Cerebellar nuclear complex (tissue), 1 donor: Measurements from ENCODE around the gene GPR82.
"Not testable (repeated sequence)": the region's sequence is repeated elsewhere in the genome, so short reads cannot be mapped to it uniquely, and the experiment has no call there.

ENCODE experiments used
- DNase-seq, 2 experiments: peaks; one replicate each; lab custom pipeline; 2025; lab: John Stamatoyannopoulos, UW

GPR82 gene

DNA sequence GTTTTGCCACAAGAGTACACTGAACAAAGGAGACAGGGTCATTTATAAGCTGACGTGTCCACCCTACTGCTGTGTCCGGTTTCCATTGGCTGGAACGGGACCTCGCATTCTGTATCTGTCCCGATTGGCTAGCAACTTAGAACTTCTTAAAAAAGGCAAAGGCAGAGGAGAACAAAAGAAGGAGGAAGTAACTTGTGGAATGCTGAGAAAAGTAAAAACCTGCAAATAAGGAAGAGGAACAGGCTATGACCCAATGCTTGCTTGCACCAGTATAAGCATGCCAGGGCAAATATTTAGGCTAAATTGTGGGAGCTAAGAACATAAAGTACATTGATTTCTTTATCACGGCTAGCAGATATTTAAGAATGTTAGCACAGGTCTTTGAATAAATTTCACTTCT, 4.4 kb upstream of the GPR82 start:
- not testable (repeated sequence) for DNase-seq

DNA sequence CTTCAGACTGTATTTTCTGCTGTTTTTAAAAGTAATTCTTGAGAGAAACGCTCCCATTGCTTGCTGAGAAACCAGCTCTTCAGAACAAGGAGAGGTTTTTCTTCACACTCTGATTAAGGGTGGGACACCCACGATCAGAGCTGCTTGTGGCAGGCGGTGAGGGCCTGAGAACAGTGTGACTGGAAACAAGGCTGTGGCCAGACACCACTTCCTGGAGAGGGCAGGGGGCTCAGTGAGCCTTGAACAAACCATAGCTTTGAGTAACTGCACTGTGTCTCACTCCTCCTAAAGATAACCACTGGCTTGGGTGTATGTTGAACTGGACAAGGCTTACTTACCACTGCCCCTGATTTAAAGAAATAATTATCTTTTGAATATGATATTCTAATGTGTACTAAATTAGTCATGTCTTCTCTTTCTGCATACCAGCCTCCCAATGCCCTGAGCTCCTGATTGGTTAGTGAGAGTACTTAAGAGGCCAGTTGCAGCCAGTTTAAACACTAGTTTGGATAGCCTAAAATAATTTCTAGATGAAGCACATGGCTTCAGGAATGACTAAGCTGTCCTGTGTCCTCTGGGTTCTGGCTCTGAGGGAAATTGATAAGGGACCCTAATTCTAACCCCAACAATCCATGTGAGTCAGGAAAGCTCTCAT, 3.7 kb upstream of the GPR82 start:
- DNase-seq = no peak

DNA sequence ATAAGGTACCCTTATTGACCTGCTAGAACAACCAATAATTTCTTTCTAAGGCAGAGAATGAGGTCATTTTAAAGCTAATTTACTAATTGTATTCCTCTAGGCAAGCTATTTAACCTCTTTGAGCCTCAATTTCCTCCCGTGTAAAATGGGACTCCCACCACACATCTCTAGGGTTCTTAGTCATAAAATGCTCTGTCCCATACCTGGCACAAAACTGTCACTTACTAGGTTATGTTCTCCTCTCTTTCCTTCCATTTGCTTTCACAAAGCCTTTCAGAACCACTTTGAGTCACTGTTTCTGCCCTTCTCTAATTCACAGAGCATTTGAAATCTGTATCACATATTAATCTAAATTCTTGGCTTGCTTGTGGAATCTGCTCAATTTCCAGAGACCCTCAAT, 2.4 kb upstream of the GPR82 start:
- DNase-seq = no peak

GRCh38 chrX:41722214-41722613, 1.8 kb upstream of the GPR82 start:
- no peak for DNase-seq

GRCh38 chrX:41722816-41723618, 964 bp upstream of the GPR82 start:
- DNase-seq = no peak

- no peak for DNase-seq
These were observed 4.1 kb downstream of the GPR82 start for GRCh38 chrX:41728125-41728524.

- DNase-seq = no peak
These were observed 6.1 kb downstream of the GPR82 start for GRCh38 chrX:41730081-41730480.

DNA sequence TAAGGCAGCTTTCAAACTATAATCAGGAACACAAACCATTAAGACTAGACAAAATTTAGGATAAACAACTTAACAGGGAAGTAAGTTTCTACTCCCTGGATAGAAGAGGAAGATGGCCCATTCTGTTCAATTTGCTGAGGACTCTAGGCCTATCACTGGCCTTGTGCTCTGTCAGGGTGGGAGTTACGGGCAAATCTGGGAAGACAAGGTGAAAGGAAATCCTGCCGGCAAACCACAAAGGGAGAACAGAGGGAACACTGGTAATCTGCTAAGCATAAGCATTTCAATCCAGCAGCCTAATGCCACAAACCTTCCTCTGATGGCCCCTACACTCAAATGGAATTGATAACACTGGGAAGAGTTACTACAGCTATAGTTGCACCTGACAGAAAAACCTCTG, 8.3 kb downstream of the GPR82 start:
- DNase-seq = no peak

DNA sequence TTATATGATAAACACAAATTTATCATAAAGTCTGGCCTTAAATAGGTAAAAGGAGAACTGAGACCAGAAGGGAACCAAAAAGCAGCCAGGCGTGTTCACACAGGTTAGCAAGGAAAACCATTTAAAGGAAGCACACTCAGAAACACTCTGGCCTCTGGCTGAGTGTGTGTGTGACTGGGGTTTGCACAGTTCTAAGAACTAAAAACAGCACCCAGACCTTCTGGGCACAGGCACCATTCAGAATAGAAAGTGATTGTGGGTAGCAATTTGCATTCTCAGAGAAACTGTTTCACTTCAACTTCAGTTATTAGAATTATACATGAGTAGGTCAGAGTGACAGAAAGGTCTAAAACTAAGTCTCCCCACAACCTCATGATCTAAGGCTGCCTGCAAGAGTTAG, 10.0 kb downstream of the GPR82 start:
- no peak for DNase-seq

DNA sequence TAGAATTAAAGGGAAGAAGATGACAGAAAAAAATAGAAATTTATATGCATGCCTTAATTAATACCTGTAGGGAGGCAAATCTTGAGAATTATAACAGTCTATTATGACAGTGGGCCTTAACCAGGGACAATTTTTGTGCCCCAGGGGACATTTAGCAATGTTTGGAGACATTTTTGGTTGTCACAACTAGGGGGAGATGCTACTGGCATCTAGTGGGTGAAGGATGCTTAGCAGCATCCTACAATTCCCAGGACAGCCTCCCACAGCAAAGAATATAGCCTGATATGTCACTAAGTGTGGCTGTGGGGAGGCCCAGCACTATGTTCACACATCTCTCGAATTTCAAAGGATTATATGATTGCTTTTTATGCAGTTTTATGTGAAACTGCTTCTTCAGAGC, 10.5 kb downstream of the GPR82 start:
- DNase-seq = no peak

GRCh38 chrX:41737065-41737464, 13.1 kb downstream of the GPR82 start:
- DNase-seq = no peak

DNA sequence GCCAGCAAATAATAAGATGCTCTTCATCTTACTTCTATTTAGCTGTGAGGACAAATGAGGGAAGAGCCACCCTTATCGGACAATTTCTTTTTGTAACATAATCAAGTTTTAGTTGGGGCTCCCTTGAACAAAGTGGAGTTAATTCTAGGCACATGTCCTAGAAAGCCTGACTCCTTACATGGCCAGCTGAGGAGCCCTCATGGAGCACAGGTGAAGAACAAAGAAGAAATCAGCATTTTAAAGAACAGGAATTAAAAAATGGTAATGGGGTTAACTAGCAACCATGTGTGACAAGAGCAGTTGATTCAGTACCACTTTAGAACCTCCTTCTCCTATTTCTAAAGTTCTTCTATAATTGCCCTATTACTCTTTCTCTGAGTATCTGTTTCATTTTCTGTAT, 15.9 kb downstream of the GPR82 start:
- DNase-seq = no peak

- DNase-seq = no peak
These were observed 26.7 kb downstream of the GPR82 start for GRCh38 chrX:41750716-41751115.

GRCh38 chrX:41758401-41758800, 34.4 kb downstream of the GPR82 start:
- DNase-seq = no peak

GRCh38 chrX:41759817-41760216, 35.8 kb downstream of the GPR82 start:
- no peak for DNase-seq

- DNase-seq = no peak
These were observed 37.2 kb downstream of the GPR82 start for GRCh38 chrX:41761169-41761568.

GRCh38 chrX:41761702-41762101, 37.7 kb downstream of the GPR82 start:
- DNase-seq = no peak

GRCh38 chrX:41779030-41779564, 55.1 kb downstream of the GPR82 start:
- no peak for DNase-seq
